ENCODE measurements around the gene PKHD1.

DNA sequence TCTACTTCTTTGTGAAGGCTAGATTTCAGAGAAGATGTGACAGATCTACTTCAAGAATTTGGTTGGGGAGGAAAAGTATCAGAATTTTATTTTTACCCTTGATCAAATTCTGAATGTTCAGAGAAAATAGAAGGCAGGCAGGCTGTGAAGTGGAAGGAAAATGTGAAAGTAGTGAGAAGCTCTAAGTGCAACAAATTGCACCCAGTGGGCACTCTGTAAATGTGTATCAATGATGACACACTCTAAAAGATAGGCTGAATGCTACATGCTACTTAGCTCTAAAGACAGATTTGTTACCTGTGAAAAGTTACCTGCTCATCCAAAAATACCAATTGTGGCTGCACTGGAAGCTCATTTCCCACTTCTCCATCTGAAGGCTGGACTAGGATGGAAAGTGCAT lies 438.6 kb downstream of the PKHD1 start:
- no peak for TF ChIP-seq GATA2 (IDR thresholded peaks at IDR 0.05; ENCODE audit: low read depth, low read length)
- no peak for TF ChIP-seq GATA3 (IDR thresholded peaks at IDR 0.05; ENCODE audit: low read depth, low read length)

Measured in SH-SY5Y (cell line).